GM10847 (cell line): ENCODE measurements around the gene CHAT.

Experiments used
- POLR2A ChIP-seq: IDR thresholded peaks from 2 replicates; pipeline ENCODE4 v1.6.1; 2011; ENCODE audit not compliant: insufficient read length; ENCODE audit errors: extremely low read depth

CHAT gene

DNA sequence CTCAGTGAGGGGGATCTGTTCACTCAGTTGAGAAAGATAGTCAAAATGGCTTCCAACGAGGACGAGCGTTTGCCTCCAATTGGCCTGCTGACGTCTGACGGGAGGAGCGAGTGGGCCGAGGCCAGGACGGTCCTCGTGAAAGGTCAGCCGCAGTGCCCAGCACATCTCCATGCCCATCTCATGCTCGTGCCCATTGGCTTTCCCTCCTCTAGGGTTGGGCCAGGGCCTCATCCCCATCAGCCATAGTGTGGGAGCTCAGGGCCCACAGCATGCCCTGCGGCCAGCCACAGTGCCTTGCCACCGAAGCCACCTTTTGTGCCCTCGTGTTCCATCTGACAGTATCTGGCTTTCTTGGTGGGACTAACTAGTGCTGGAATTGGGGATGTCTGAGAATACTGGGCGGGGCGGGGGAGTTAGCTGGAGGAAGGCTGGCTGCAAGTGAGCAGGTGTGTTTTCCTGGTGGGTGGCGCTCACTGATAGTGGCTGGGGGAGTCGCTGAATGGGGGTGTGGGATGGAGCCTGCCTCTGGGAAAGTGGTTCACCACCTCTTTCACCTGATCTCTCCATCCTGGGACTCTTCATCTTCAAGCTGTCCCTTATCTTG, 13.9 kb downstream of the CHAT start:
- TF ChIP-seq POLR2A: no peak

DNA sequence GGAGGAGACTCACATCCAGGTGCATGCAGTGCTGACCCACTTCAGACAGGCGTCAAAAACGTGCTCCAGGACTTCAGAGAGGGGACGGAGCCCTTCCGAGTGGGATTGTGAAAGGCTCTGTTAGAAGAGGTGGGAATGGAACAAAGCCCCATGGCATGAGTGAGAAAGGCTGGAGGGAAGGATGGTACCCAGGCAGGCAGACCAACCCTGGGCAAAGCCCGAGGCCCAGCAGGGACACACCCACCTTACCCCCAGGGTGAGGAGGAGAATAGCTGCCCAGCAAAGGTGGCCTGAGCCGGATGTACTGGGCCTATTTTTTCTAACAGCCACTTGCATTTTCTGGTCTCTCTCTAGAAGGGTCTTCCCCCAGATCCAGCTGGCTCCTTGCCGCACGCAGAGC, 14.8 kb downstream of the CHAT start:
- no peak for TF ChIP-seq POLR2A

DNA sequence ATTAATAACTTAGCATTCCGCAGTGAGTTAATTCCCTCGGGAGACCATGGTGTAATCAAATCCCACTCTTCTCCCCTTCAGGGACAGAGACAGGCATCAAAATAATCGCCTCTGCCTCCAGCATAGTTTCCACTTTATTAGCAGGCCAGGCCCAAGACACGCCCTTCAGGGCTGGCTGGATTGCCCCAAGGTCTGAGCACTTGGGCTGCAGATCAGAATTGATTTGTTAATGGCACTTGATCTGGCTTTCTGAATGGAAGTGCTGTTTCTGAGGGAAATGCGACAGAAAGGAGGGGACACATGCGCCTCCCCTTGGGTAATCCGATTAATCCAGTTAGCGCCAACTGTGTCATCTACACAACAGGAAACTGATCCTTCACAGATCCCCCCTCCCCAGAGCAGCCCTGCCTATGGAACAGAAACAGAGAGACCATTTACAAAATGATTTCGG, 15.6 kb downstream of the CHAT start:
- no peak for TF ChIP-seq POLR2A

DNA sequence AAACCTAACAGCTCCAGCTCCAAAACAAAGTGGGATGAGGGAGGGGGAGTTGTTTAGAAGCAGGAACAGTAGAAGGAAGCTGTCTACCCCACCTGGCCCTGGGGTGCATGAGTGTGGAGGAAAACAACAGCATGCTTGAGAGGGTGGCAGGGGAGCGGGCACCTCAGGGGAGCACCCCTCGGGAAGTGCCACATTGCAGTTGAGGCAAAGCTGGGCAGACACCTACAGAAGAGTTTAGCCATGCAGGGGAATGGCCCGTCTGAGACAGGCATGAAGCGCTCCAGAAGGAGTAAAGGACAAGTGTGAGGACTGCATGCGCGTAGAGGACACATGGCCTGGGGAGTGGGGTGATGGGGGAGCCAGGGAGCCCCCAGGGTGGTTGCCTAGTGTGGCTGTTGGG, 18.1 kb downstream of the CHAT start:
- no peak for TF ChIP-seq POLR2A

DNA sequence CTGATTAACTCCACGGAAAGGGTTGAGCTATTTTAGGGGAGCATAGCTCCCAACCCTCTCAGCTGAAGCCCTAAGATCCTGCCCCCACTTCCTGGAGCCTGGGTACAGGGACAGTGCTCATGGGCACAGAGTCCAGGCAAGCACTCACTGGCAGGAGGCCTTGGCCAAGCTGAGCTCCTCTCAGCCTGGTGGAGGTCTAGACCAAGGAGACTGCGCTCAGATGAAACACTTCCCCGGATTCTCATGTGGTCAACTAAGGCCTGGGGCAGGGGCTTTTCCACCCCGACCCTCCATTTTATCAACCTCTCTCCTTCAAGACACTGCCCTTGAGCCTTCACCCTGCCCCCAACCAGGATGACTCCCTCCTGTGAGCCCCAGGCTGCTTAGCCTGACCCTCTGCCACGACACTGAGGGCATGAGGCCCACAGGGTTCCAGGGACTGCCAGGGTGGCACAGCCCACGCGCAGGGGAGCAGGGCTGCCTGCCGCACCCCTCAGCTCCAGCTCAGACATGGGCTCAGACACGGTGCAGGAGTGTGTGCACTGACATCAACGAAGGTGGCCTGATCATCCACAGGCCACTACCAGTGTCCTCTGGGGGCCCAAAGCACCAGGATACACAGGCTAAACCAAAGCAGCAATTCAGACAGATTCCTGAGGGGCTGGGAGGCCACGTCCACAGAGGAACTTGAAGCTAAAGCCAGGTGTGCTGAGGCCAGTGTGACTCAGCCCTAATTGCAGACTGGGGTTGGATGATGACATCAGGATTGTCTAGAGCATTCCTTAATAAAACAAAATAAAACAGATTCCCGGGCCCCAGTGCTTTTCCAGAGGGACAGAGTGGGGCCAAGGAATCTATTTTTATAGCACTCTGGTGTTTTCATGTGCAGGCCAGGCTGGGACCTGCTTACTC, 18.8 kb downstream of the CHAT start:
- no peak for TF ChIP-seq POLR2A

DNA sequence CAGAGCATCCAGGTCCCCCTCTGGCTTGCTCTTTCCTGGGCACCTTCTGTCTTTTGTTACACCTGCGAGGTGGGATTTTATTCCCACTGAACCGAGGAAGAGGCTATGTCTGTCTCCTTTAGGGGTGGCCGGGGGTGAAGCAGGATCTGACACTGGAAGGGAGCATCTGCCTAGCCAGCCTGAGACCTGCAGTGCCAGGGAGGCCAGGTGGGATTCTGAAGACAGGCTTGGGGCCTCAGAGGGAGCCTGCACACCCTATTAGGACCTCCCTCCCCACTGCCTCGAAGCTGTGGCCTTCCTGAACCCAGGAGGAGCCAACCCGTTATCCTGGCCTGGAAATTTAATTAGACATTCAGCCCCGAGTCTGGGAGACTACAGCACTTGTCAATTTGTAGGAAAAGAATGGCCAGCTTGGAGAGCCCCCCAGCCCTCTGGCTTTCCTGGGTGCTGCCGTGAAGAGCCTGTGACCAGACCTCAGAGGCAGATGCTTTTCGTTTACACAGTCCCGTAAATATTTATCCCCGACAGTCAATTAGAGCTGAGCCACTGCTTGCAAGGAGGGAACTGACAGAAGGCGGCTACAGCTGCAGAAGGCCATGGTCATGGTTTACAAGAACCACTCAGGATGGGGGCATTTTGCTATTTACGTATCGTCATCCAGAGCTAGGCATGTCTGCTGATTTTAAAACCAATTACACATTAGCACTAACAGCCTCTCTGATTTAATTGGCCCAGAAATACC, 19.7 kb downstream of the CHAT start:
- TF ChIP-seq POLR2A: no peak

DNA sequence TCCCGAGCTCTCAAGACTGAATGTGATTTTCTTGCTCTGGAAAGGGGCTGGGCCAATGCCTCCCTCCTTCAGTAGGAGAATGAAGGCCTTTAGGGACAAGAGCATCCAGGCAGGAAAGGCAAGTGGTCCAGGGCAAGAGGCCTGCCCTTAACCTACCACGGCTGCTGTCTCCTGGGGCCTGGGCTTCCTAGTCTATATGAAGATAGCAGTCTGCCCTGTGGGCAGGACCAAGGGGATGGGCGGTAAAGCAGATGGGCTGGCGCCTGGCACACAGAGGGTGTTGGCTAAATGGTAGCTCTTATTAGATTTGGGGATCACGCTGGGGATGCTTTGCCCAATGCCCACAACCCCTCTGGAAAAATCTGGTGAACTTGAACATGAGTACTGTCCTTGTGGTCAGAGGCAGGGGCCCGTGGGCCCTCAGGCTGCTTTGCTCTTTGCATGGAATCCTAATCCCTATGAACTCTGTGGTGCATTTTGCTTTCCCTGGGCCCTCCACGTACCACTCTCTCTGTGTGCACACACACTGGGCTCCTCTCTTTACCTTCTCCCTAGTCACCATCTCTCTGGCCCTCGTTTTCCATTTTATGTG, 20.3 kb downstream of the CHAT start:
- TF ChIP-seq POLR2A: no peak

DNA sequence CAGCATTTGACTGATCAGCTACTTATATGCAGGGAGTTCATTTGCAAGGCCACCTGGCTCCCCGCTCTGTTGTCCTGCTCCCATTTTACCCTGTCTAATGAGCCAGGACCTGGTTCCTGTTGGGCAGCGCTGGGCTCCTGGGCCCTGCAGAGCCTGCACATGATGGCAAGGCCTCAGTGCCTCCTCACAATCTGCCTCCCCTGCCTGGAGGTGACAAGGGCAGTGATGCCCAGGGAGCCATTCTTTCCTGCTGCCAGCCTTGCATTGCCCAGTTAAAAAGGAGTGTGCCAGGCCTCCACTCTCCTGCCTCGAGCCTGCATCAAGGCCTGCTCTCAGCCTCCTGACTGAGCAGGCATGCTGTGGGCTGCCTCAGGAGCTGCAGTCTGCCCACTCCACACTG, 28.5 kb downstream of the CHAT start:
- no peak for TF ChIP-seq POLR2A

DNA sequence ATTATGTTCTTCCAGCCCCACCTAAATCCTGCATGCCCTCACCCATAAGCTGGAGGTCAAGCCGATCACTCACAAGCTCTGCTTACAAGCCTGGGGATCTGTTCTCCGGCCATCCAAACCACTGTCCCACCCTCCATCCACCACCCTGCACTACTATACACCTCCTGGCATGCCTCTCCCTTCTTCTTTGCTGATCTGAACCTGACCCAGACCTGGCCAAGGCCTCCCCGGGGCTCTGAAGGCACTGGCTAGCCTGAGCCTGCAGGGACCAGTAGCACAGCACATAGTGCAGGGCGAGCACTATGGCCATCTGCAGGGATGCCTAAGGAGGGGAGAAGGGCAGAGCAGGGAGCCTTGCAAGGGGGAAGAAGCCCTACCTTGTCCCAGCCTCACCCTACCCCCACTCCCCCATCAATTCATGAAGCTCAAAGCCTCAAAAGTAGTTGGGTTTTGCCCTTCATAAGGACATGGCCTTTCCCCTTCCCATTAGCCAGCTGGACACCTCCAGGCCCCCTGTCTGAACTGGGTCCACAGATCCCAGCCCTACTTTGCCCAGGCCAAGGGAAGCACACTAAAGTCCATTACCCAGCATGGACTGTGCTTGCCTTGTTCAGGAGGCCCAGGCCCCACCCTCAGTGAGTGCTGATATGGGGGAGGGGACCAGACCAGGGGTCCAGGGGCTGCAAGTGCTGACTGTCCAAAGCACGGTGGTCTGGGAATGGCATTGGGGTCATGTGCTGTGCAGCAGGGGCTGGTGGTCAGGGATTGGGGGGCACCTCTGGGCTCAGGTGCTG, 29.6 kb downstream of the CHAT start:
- TF ChIP-seq POLR2A: no peak

DNA sequence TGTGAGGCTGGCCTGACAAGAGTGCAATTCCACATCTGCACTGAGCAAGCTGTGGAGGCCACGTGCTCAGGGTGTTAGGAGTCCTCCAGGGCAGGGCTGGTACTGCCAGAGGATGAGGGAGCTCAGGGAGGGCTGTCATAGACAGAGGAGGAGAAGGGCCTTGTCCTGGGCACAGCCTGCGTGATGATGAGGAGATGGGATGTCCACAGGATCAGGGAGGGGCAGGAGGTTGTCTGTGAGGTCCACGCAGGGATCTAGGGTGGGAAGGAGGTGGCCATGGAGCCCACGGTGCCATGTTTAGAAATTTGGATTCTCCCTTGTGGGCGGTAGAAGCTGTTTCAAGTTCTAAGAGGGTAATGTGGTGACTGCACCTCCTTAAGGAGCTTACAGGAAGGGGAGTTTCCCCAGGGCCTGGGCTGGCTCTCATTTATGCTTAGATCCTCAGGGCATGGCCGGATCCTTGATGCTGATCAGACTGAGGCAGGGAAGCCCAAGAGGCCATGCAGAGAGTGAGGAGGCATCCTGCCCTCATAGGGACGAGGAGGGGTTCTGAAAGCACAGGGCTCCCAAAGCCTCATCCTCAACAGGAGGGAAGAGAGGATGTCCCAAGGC, 30.3 kb downstream of the CHAT start:
- TF ChIP-seq POLR2A: no peak

DNA sequence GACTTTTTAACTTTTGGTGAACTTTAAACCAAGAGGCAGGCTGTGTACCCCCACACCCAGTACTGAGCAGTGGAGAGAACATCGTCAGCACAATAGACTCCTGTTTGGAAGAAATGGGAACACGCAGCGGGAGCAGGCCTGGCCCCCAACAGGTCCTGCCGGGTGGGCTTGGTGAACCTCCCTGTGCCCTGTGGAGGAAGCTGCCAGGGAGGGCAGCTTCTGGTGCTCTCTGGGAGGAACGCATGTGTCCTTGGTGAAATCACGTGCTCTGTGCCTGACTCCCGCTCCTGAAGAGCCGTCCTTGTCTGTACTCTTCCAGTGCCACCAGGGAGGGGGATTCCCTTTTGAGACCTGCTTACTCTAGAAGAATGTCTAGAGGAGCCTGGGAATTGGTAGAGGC, 31.6 kb downstream of the CHAT start:
- TF ChIP-seq POLR2A: no peak

DNA sequence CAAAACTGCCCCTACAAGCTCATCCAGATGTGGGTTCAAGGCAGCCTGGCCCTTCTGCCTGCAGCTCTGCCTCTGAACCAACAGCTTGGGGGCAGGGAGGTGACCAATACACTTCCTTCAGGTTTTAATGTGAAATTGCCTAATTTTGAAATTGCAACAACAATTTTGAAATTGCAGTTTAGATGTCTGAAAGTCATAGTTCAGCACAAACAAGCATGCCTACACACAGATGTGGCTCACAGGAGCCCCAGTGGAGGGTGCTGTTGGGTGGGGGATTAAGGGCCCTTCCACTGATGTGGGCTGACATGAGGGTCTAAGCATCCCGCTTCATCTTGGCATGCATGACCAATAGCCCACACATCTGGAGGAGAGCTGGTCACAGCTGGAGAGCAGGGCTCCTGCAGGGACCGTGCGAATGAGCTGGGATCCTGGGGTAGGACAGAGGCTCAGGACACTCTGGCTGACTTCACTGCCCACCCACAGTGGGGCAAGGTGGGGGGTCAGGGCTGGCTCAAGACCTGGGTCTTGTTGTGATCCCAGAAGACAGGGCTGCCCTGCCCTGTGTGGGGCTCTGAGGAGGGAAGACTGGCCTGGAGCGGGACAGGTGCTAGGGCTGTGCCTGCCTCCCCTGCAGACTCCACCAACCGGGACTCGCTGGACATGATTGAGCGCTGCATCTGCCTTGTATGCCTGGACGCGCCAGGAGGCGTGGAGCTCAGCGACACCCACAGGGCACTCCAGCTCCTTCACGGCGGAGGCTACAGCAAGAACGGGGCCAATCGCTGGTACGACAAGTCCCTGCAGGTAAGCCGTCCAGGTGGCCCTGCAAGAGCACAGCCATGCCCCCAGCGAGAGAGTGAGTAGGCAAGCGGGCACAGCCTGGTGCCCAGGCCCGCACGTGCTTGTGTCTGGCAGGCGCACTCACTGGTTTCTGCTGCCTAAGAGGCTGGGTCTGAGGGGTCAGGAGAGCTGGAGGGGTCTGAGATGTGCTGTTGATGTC, 32.3 kb downstream of the CHAT start:
- no peak for TF ChIP-seq POLR2A

DNA sequence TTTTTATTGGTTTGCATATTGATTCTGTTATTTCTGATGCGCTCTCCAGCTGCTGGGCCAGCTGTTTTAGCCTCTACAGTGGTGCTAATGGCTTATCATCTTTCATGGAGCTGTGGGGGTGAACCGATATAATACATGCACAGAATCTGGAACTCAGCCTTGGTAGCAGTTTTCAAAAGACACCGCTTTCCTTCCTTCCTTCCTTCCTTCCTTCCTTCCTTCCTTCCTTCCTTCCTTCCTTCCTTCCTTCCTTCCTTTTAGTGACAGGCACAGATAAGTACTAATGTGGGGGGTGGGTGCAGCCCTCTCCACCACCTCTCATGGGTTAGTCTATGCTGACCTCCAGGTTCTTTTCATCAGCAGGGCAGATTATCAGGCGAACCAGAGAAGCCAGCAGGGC, 33.7 kb downstream of the CHAT start:
- no peak for TF ChIP-seq POLR2A
